GM21619 (cell line): ENCODE measurements around the gene KRT1.

Source experiments
- ATAC-seq: cut with Tn5 transposase; IDR thresholded peaks from one replicate; pipeline ENCODE4 v1.9.1; 2021; ENCODE audit not compliant: unreplicated experiment

KRT1 gene

GRCh38 chr12:52641468-52641867 lies 38.7 kb downstream of the KRT1 start:
- ATAC-seq: no peak

DNA sequence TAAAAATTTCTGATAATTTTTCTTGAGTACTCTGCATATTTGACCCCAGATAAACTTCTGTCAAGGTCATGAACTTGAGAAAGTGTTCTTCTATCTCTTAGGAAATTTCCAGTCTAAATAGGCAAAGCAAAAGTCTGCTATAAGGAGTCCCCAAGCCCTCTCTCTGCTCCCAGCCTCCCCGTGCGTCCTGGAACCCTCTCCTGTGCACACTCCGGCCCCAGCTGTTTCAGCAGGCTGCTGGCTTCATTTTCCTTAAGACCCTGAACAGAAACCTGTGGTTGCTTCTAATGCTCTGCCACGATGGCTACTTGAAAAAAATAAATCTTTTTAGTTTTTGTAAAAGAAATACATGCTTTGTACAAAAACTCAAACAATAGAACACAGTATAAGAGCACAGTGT lies 42.9 kb downstream of the KRT1 start:
- ATAC-seq: no peak

- no peak for ATAC-seq
Measured at GRCh38 chr12:52636592-52637258, 43.5 kb downstream of the KRT1 start.

- no peak for ATAC-seq
Measured at GRCh38 chr12:52636189-52636588, 44.0 kb downstream of the KRT1 start.

DNA sequence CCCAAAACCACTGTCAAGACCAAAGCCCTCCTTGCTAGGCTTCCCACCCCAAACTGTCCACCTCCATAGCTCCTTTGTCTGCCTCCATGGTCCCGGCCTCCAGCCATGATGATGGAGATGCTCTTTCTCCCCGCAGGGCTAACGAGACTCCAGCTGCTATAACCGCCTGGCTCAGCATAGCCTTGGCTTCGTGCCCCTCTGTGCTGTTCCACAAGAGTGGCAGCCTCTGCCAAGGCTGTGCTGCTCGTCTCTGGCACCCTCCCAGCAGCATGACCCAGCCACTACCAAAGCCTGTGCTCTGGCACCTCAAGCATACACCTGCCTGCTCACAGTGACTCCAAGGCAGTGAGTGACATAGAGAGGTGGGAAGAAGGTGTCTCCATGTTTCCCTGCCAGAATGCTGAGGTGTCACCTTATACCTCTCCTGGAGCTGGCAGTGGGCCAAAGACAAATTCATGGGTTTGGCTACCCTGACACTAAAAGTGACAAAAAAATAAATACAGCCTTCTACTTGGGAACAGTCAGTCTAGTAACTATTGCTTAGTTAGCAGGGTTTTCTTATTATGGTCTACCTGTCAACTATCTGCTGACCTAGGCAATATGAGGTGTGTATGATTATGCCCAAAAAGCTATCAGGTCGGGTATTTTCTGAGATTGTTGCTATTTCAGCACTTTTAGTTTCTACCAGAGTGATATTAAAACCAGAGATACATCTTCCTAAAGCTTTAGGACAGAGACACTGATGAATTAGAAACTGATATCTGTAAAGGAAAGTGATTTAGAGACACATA lies 45.7 kb downstream of the KRT1 start:
- no peak for ATAC-seq

GRCh38 chr12:52633383-52633782 lies 46.8 kb downstream of the KRT1 start:
- no peak for ATAC-seq

DNA sequence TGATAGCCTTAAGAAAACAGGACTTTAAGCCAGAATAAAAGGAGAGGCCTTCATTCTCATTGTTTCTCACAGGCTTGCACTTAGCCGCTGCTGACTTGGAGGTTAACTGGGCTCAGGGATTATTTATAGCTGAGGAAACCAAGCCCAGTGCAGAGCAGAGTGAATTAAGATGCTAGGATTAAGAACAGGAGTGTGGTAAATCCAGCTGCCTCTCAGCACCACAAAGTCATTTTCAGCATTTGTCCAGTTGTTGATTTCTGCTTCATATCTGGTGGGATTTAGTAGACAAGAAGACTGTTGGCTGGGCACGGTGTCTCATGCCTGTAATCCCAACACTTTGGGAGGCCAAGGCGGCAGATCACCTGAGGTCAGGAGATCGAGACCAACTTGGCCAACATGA lies 47.6 kb downstream of the KRT1 start:
- no peak for ATAC-seq

GRCh38 chr12:52631676-52632459 lies 48.3 kb downstream of the KRT1 start:
- ATAC-seq: no peak

- no peak for ATAC-seq
Measured at GRCh38 chr12:52631264-52631663, 48.9 kb downstream of the KRT1 start.

GRCh38 chr12:52630599-52631200 lies 49.5 kb downstream of the KRT1 start:
- ATAC-seq: no peak

- ATAC-seq: no peak
Measured at GRCh38 chr12:52630008-52630500, 50.2 kb downstream of the KRT1 start.

DNA sequence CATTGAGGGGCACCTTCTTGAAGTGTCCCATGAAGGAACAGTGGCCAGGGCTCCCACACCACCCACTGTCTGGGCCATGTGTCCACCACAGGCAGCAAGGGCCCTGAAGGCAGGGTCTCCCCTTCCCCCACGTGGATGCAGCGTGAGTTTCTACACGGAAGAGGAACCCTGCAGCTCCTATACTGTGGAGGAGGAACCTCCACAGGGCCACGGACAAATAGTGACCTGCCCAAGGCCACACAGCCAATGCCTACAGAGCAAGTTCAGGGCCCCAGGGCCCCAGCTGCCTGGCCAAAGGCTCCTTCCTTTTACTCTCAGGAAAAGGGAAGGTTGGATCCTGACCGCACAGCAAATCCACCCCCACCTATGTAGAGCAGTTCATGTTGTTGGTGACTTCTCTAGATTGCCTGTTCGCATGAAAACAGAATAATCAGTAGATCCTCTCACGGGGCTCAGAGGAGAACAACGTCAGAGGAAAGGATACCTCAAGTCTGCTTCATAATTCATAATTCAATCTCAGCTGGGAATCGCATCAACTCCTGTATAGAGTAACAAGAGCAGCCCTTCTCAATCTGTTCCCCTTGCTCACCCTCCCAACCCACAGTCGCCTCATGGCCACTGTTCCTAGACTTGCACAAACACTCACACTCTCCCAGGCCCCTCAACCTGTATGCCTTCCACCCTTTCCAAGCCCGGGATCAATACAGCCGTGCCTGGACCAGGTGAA lies 50.8 kb downstream of the KRT1 start:
- no peak for ATAC-seq

DNA sequence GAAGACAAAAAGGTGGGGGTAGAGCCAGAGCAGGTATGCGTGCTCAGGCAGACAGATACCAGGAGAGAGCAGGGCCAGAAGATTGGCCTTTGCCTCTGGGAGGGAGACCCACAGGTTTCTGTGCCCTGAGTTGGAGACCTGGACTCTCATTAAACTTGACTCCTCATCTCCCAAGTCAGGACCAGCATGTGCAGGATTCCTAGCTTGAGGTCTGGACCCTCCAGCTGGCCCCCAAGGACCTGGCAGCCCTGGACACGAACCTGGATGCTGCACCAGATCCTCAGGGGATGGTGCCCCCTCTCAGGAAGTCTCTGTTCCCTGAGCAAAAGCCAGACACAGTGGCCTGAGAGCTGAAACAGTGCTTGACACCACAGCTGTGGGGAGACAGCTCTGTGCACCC lies 51.4 kb downstream of the KRT1 start:
- ATAC-seq: no peak

- no peak for ATAC-seq
Measured at GRCh38 chr12:52628111-52628507, 52.1 kb downstream of the KRT1 start.

DNA sequence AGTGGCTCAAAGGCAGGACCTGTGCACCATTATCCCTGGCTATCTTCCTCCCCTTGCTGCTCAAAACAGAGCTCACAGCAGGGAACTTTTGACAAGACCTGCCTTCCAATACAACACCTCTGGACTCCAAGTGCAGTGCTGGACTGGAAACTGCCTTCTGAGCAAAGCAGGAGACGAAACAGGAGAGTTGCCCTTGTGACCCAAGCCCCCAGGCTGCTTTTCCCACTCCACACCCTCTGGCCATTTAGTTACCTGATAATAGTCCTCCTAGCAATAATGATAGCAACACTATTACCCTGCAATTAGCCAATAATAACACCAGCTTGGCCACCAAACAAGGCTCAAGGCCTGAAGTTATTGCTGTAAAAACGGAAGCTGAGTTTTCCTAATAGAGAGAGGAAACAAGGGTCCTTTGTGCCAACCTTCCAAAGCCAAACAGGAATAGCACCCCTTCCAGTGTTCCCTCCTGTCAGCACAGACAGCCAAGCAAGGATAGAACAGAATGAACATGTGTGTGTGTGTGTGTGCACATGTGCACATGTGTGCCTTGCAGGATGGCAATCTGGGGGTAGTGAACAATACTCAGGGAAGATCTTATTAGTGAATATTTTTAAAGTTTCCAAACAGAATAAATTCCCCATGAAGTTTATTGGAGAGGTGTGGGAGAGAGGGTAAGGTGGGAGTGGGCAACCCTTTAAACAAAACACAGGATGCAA lies 52.7 kb downstream of the KRT1 start:
- ATAC-seq: no peak
